HG02840 (cell line): ENCODE results near the gene ARHGDIB.
A peak's percentile ranks its signal among the peaks of the same experiment; 100 is the strongest.

Experiments used
- ATAC-seq: cut with Tn5 transposase; IDR thresholded peaks from one replicate; pipeline ENCODE4 v1.9.1; 2021; ENCODE audit warnings: mild to moderate bottlenecking, moderate library complexity, moderate number of reproducible peaks; ENCODE audit not compliant: unreplicated experiment, low FRiP score

Gene ARHGDIB

GRCh38 chr12:14961466-14962152 lies at the start of gene ARHGDIB:
ARHGDIB (minus strand) TSS chr12:14961601; CDS start chr12:14950712, 10,889 bp downstream.
- ATAC-seq, result peak; percentile 61

DNA sequence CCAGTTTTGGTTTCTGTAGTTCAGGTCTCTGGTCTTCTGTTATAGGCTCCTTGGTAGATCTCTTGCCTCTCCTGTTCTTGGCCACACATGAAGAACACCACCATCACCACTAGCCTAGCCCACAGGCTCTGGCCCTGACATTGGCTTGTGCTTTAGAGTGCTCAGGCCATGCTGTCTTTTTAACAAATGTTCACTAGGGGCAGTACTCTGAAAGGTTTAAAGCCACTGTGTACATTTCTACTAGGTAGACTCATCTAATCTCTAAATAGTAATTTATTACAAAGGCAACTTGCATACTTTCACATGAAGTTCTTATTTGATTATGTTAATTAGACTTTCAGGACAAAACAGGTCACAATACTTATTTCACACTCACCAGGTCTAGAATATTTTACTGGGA lies 49.8 kb upstream of the ARHGDIB start:
- ATAC-seq, result no peak

GRCh38 chr12:15007551-15007950 lies 46.1 kb upstream of the ARHGDIB start:
- ATAC-seq, result no peak

GRCh38 chr12:15005064-15005463 lies 43.7 kb upstream of the ARHGDIB start:
- ATAC-seq, result no peak

DNA sequence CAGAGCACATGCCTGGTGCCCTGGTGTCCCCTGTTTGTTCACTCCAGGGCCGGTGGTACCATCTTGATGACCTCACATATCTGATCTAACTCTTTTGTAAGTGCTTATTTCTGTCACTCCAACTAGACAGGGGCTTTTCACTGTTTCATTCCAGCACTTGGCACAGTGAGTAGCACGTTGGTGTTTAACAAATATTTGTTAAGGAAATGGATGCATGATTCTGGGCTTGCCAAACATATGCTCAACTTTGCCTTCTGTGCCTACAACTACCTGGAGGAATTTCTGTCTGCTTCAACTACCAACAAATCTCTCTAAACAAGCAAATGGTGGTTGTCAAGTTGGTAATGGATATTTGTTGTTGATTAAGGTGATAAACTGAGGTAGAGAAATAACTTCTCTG lies 43.0 kb upstream of the ARHGDIB start:
- no peak for ATAC-seq

DNA sequence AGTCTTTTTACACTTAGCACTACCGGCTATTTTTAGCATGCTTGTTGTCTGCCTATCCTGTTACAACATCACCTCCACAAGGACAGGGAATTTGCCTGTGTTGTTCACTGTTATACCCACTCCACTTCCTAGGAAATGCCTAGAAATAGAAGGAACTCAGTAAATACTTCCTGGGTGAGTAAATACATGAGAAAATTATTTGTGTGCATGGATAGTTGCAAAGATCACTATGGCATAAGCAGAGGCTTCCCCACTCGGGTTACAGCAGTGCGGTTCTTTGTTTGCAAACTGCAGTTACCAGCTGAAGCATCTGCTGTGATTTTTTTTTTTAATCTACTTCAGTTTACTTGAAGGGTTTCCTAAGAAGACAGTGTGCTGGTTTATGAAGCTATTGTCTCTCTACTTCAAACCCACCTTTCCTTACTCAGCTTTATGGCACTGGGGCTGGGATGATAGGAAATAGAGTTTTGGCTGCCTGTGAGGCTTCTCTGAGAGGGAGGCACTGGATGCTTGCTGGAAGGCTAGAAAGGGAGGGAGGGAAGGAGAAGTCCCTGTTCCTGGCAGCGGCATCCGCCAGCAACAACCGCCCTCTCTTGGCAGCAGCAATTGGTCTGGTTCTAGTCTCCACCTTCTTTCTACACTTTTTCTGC lies 40.5 kb upstream of the ARHGDIB start:
- no peak for ATAC-seq

DNA sequence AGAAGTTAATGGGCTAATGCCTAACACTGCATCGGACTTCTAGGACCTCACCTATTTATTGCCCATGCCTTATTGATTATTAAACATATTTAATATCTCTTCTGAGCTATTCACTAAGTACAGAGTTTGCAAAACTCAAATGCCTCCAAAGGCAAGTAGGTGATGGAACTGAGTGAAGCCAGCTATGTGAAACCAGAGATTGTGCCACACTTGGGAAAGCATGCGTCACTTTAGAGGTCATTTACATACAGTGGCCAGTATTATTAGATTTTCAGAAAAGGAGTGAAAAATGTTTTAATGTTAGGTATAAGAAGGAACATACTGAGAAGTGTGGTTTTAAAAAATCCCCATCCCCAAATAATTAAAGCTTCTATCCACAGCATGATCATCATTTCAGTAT lies 39.2 kb upstream of the ARHGDIB start:
- no peak for ATAC-seq

GRCh38 chr12:14999695-15000365 lies 38.4 kb upstream of the ARHGDIB start:
- no peak for ATAC-seq

- no peak for ATAC-seq
Measured at GRCh38 chr12:14999021-14999694, 37.8 kb upstream of the ARHGDIB start.

DNA sequence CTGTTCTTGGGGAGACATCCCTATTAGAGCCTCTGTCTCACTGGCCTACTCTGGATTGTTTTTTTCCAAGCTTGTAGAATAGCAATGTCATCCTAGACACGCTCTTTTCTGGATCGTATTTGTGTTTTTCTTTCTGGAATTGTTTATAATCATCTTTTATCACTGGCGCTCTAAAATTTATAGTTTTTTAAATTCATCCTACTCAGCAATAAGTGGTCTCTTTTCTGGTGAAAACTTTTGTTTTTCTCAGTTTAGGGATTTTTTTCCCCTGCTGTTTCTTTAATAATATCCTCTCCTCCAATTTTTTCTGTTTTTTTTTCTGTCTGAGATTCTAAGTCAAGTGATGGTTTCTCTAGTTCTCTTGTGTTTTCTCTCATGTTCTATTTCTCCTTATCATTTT lies 36.6 kb upstream of the ARHGDIB start:
- ATAC-seq, result no peak

GRCh38 chr12:14995583-14996425 lies 34.4 kb upstream of the ARHGDIB start:
- ATAC-seq, result no peak

DNA sequence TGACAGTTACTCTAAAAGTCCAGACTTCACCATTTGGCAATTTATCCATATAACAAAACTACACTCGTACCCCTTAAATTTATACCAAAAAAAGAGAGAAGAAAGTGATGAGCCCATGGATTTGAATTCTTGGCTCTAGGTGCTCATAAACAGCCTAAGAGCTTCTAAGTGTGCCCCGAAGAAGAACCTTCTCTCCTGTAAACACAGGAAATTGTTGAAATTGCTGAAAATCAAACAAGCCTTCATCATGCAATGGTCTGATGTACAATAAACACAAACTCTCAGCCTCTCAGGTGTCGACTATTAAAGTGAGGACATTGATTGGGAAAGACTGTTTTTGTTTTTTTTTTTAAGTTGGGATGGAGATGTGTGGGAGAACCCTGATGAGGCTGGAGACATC lies 33.2 kb upstream of the ARHGDIB start:
- no peak for ATAC-seq

DNA sequence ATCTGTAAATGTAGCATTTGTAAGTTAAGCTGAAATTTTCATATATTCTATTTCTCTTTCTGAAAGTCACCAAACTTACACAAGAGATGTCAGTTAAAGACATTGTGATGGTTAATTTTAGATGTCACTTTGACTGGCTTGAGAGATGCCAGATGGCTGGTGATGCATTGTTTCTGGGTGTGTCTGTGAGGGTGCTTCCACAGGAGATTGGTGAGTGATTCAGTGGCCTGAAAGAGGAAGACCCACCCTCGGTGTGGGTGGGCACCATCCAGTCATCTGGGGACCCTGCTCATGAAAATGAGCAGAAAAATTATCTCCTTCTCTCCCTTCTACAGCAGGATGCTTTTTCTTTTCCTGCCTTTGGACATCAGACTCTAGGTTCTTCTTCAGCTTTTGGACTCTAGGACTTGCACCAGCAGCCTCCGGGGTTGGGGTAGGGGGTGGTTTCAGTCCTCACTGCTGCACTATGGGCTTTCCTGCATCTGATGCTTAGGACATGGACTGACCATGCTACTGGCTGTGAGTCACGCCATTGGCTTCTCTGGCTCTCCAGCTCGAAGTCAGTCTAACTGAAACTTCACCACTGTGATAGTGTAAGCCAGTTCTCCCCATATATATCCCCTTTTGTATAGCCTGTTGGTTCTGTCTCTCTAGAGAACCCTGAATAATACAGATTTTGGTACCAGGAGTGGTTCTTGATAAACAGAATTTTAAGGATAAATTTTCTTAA lies 32.3 kb upstream of the ARHGDIB start:
- no peak for ATAC-seq

DNA sequence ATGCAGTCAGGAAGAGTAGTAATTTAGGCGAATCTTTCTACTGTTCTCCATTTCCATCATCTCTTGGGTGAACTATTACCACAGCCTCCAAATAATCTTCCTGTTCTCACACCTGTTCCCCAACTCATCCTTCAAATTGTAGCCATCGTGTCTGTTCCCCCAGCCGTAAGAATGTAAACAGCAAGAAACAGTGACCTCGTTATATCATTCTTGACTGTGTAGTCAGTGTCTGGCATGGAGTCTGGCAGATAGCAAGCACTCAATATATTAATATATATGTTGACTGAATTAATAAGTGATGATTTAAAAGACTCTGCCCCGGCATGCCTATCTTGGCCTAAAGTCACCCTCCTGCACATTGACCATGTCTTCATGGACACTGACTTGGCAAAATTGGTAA lies 31.7 kb upstream of the ARHGDIB start:
- ATAC-seq, result no peak

GRCh38 chr12:14992673-14993072 lies 31.3 kb upstream of the ARHGDIB start:
- no peak for ATAC-seq

GRCh38 chr12:14991069-14991468 lies 29.7 kb upstream of the ARHGDIB start:
- no peak for ATAC-seq

DNA sequence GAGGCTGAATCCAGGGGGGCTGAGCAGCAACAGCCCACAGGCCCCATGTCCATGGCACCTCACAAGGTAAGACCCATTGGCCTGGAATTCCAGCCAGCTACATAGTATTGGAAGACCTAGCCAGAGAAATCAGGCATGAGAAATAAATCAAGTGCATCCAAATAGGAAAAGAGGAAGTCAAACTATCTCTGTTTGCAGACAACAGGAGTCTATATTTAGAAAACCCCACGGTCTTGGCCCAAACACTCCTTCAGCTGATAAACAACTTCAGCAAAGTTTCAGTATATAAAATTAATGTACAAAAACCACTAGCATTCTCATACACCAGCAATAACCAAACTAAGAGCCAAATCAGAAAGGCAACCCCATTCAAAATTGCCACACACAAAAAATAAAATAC lies 28.4 kb upstream of the ARHGDIB start:
- ATAC-seq, result no peak

GRCh38 chr12:14988035-14988434 lies 26.6 kb upstream of the ARHGDIB start:
- no peak for ATAC-seq

GRCh38 chr12:14986449-14986848 lies 25.0 kb upstream of the ARHGDIB start:
- no peak for ATAC-seq
